Measurements from ENCODE around the gene LSM14A. TPM values are rescaled to one million over a fixed set of nuclear protein-coding genes. Genes with fewer than 3 reads are reported as not detected.
"Not testable (repeated sequence)": the region's sequence is repeated elsewhere in the genome, so short reads cannot be mapped to it uniquely, and the experiment has no call there.

Gene LSM14A
- total RNA-seq, 1 experiment from 2014 or later = 63.8 TPM

- no peak for DNase-seq (ENCODE audit: extremely low read depth, low read depth)
Measured at GRCh38 chr19:34189199-34189916, 17.1 kb downstream of the LSM14A start.

GRCh38 chr19:34189917-34190425 lies 17.7 kb downstream of the LSM14A start:
- DNase-seq (ENCODE audit: extremely low read depth, low read depth) = no peak

GRCh38 chr19:34191355-34191962 lies 19.2 kb downstream of the LSM14A start:
- DNase-seq (ENCODE audit: extremely low read depth, low read depth) = no peak

GRCh38 chr19:34193439-34193838 lies 21.1 kb downstream of the LSM14A start:
- no peak for DNase-seq (ENCODE audit: extremely low read depth, low read depth)

GRCh38 chr19:34193876-34194275 lies 21.6 kb downstream of the LSM14A start:
- no peak for DNase-seq (ENCODE audit: extremely low read depth, low read depth)

- DNase-seq (ENCODE audit: extremely low read depth, low read depth) = no peak
Measured at GRCh38 chr19:34201133-34201532, 28.8 kb downstream of the LSM14A start.

GRCh38 chr19:34205324-34205723 lies 33.0 kb downstream of the LSM14A start:
- DNase-seq (ENCODE audit: extremely low read depth, low read depth) = not testable (repeated sequence)

GRCh38 chr19:34208291-34208884 lies 36.1 kb downstream of the LSM14A start:
- DNase-seq (ENCODE audit: extremely low read depth, low read depth) = no peak

GRCh38 chr19:34209726-34210125 lies 37.4 kb downstream of the LSM14A start:
- DNase-seq (ENCODE audit: extremely low read depth, low read depth) = no peak

- DNase-seq (ENCODE audit: extremely low read depth, low read depth) = no peak
Measured at GRCh38 chr19:34213283-34213682, 41.0 kb downstream of the LSM14A start.

GRCh38 chr19:34214040-34214439 lies 41.7 kb downstream of the LSM14A start:
- DNase-seq (ENCODE audit: extremely low read depth, low read depth) = no peak

- DNase-seq (ENCODE audit: extremely low read depth, low read depth) = no peak
Measured at GRCh38 chr19:34215006-34215665, 42.8 kb downstream of the LSM14A start.

- DNase-seq (ENCODE audit: extremely low read depth, low read depth) = no peak
Measured at GRCh38 chr19:34215666-34216038, 43.3 kb downstream of the LSM14A start.

GRCh38 chr19:34216745-34217219 lies 44.5 kb downstream of the LSM14A start:
- not testable (repeated sequence) for DNase-seq (ENCODE audit: extremely low read depth, low read depth)

- DNase-seq (ENCODE audit: extremely low read depth, low read depth) = no peak
Measured at GRCh38 chr19:34217952-34218817, 45.9 kb downstream of the LSM14A start.

- no peak for DNase-seq (ENCODE audit: extremely low read depth, low read depth)
Measured at GRCh38 chr19:34218818-34219164, 46.5 kb downstream of the LSM14A start.

GRCh38 chr19:34220472-34221063 lies 48.3 kb downstream of the LSM14A start:
- peak; percentile 51 for DNase-seq (ENCODE audit: extremely low read depth, low read depth)

- no peak for DNase-seq (ENCODE audit: extremely low read depth, low read depth)
Measured at GRCh38 chr19:34222386-34222785, 50.1 kb downstream of the LSM14A start.

GRCh38 chr19:34224996-34225658 lies 52.8 kb downstream of the LSM14A start:
- DNase-seq (ENCODE audit: extremely low read depth, low read depth) = no peak
